HPDE6-E6E7 (cell line): ENCODE data around the gene MRPS5.
A peak's percentile ranks its signal among the peaks of the same experiment; 100 is the strongest.
"Not testable (repeated sequence)": the region's sequence is repeated elsewhere in the genome, so short reads cannot be mapped to it uniquely, and the experiment has no call there.

Experiments used
- DNase-seq: peaks from one replicate; pipeline ENCODE4 v3.0.0; 2011; ENCODE audit warnings: missing footprints; ENCODE audit errors: extremely low spot score

MRPS5 gene

DNA sequence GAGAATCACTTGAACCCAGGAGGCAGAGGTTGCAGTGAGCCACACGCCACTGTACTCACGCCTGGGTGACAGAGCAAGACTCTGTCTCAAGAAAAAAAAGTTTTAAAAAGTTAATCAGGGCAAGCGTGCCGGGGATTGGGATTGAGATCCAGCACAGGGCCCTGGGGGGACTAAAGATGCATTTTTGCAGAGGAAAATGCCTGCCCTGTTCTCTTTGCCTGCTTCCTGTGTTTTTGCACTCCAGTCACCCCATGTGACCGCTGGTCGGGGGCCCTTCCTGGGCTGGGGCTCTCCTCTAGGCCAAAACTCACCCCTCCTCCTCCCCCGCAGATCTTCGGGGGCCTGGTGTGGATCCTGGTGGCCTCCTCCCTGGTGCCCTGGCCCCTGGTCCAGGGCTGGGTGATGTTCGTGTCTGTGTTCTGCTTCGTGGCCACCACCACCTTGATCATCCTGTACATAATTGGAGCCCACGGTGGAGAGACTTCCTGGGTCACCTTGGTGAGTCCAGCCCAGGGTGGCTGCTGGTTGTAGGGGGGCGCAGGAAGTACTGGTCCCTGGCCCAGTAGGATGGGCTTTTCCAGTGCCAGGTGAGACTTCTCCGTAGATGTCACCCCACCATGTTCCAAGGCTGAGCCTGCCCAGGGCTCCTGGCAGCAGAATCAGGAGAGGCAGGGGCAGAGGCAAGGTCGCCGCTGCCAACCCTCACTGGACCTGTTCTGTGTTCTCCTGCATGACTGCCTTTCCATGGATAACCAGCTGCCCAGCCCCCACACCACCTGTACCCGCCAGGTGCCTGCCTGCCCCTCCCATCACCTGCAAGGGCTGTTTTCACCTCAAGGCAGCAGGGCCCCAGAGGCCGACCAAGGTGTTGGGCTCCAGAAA lies 73.7 kb downstream of the MRPS5 start:
- no peak for DNase-seq

DNA sequence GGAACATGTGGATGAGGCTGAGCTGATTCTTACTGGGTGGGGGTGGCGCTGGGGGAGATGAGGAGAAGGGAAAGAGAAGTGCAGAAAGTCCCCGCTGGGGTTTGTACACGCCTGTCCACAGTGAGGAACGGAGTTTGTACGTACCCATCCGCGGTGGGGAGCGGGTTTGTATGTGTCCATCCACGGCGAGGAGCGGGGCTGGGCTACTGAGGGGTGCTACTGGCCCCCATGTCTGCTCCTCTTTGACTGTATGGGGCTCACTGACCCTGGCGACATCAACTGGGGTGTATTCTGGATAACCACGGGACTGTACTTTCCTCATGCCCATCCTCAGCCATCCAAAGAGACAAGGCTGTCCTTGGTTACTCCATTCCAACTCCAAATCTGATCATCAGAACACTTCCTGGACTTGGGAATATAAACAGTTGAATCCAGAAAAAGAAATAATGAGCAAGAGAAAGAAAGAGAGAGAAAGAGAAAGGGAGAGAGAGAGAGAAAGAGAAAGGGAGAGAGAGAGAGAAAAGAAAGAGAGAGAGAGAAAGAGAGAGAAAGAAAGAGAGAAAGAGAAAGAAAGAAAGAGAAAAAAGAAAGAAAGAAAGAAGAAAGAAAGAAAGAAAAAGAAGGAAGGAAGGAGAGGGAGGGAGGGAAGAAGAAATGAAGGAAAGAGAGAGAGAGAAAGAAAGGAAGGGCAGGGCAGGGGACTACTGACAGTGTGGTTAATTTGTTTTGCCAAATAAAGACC lies 75.1 kb downstream of the MRPS5 start:
- no peak for DNase-seq

DNA sequence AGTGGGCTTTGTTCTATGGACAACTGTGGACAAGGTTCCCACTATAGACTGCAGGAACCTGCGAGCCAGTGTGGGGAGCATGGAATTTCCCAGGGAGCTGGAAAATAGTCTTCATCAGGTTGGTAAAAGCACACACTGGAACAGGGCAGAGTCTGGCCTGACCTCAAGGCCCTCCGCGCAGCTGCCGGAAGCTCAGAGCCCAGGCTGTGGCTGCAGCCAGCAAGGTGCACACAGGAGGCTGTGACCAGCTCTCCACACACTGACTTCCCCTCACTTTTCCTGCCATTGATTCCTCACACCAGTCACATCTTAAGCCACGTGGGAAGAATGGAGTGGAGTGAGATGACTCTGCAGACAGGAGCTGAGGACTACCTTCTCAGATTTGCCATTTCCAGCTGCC lies 77.0 kb downstream of the MRPS5 start:
- DNase-seq: no peak

DNA sequence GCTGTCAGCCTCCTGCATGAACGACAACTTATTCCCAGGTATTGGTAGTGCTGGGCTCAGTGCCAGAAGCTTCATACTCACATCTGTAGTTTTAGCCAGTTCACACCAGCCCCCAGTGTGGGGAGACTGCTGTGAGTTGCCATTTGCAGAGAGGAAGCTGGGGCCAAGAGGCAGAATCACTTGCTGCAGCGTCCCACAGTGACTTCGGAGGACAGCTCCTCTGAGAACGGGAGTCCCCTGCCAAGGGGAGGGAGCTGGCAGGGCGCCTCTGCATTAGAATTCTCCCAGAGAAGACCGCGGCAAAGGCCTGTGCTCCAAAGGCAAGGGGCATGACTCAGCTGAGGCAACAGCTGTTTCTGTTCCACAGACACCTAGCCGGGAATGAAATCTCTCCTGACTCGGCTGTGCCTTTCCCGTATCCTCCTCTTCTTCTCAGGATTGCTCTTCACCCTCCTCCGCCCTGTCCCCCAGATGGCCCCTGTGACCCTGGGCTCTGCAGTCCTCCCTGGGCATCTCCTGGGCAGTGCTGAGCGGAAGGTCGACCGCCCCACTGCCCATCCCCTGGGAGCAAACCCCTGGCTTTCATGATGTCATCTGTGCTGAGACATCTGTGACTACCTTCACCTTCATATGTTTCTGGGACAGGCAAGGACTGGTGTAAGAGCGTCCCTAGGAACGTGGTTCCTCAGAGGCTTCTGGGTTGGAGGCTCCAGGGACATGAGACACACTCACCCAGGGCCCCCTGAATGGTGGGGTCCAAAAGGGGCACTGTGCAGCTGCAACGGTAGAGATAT lies 78.1 kb downstream of the MRPS5 start:
- DNase-seq: peak; percentile 71

DNA sequence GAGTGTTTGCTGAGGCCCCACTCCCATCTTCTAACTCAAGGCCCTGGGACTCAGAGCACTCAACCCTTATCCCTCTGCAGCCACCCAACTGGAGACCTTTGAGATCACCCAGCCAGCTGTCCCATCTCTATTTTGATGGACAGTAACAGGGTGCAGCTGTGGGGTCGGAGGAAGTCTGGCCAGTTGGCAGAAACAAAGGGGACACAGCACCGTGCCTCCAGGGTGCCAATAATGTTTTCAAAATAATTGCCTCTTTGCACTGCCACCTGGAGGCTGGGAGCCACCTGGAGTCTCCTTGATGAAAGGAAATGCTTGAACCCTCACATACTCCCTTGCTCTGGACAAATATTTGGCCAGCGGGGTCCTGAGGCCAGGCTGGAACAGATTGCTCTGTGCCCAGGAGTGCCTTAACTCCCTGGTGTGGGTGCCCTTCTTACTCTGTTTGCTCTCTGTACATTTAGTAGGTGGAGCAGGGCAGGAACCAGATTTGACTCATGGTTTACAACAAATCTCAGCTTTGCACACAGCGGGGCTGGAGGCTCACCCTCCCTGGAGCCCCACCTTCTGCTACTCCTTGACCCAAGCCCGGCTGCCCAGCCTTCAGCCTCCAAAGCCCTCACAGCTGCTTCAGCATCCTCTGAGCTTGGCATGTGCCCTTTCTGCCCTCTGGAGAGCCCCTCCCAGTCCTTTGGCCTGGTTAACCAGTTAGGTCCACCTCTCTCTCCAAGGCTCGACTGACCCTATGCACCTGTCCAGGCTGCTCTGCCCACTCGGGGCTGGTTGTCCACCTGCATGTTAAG lies 78.9 kb downstream of the MRPS5 start:
- DNase-seq: no peak

DNA sequence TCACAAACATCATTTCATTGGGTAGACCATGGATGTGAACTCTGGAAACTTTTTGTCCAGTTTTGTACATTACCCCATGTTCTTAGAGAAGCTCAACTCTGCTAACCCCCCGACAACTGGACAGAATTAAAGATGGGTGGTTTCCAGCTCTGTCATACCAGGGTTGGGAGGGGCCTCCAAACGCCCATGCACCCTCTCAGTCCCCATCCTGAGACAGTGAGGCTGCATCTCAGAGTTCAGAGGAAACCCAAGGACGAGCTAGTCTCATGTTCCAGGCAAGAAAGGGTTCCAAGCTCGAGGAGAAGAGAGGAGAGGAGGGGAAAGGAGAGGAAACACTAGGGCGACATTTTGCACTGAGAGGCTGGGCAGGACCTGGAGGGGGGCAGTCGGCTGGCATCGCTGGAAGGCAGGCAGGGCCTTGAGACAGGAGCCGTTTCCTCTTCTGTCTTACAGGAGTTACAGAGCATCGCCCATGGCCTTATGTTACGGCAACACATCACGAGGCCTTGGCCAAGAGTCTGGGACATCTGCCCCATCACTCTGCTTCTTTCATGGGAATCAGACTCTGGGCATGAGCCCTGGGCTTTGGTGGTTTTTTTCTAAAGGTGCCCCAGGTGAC lies 79.7 kb downstream of the MRPS5 start:
- DNase-seq: no peak

DNA sequence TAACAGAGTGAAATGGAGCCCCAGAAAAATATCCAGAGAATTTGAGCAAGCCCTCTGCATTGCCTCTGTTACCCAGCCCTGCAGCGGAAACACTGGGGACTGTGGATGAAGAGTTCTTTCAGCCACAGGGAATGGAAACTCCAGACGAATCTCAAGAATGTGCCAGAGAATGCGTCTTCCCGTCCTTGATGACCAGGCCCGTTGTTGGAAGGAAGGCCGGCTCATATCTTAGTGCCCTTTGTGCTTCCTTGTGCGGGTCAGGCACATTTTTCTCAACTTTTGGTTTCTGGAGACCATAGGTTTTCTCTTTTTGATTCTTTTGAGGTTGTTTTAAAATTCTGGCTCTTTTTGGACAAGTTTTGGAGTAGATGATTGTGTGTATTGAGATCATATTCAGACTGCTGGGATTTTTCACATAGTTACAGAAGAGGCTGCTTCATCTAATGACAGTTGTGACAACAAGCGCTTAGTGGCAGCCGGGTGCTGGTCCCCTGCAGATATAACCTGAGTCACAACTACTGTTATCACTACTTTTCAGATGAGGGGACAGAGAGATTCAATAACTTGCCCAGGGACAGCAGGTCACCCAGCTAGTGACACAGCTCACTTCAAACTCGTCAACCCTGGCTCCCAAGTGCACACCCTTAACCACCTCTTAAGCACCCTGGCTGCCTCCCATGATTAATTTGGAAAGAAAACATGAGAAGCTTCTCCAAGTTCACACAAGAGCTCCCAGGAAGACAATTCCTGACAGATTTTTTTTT lies 80.4 kb downstream of the MRPS5 start:
- no peak for DNase-seq

DNA sequence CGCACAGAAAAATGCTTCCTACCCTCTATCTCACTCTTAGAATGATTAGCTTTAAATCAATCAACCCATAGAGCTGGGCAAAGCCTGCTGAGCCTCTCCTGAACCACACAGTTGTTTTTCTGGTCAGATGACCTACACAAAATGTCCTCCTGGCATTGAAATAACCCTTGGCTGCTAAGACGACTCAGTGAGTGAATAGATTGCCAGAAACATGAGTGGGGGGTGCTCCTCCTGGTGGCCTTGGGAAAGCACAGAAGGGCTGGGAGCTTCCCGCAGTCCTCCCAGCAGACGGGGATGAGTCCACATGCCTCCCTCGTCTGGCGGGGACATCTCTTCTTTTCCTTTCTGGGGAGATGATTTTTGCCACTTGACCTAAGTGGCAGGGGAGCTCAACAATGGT lies 81.2 kb downstream of the MRPS5 start:
- no peak for DNase-seq

DNA sequence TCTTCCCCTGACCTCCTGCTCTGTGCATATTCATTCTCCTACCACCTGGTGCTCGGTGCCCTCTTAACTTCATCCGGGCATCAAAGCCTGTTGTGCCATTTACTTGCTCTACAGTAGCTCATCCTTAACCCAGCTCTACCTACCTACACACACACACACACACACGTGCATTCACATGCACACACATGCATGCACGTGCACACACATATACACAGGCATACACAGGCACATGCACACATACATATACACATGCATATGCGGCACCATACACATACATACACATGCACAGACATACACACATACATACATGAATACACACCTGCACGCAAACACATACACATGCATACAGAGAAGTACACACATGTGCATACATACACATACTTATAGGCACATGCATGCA lies 81.6 kb downstream of the MRPS5 start:
- no peak for DNase-seq

DNA sequence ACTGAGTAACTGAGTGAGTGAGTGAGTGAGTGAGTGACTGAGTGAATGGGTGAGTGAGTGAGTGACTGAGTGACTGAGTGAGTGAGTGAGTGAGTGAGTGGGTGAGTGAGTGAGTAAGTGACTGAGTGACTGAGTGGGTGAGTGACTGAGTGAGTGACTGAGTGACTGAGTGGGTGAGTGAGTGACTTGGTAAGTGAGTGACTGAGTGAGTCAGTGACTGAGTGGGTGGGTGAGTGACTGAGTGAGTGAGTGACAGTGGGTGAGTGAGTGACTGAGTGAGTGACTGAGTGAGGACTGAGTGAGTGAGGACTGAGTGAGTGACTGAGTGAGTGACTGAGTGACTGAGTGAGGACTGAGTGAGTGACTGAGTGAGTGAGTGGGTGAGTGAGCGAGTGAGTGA lies 82.2 kb downstream of the MRPS5 start:
- no peak for DNase-seq

DNA sequence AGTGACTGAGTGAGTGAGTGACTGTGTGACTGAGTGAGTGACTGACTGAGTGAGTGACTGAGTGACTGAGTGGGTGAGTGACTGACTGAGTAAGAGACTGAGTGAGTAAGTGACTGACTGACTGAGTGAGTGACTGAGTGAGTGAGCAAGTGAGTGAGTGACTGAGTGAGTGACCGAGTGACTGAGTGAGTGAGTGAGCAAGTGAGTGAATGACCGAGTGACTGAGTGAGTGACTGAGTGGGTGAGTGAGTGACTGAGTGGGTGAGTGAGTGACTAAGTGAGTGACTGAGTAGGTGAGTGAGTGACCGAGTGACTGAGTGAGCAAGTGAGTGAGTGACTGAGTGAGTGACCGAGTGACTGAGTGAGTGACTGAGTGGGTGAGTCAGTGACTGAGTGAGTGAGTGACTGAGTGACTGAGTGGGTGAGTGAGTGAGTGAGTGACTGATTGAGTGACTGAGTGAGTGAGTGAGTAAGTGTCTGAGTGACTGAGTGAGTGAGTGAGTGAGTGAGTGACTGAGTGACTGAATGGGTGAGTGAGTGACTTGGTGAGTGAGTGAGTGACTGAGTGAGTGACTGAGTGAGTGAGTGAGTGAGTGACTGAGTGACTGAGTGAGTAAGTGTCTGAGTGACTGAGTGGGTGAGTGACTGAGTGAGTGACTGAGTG lies 82.8 kb downstream of the MRPS5 start:
- no peak for DNase-seq

DNA sequence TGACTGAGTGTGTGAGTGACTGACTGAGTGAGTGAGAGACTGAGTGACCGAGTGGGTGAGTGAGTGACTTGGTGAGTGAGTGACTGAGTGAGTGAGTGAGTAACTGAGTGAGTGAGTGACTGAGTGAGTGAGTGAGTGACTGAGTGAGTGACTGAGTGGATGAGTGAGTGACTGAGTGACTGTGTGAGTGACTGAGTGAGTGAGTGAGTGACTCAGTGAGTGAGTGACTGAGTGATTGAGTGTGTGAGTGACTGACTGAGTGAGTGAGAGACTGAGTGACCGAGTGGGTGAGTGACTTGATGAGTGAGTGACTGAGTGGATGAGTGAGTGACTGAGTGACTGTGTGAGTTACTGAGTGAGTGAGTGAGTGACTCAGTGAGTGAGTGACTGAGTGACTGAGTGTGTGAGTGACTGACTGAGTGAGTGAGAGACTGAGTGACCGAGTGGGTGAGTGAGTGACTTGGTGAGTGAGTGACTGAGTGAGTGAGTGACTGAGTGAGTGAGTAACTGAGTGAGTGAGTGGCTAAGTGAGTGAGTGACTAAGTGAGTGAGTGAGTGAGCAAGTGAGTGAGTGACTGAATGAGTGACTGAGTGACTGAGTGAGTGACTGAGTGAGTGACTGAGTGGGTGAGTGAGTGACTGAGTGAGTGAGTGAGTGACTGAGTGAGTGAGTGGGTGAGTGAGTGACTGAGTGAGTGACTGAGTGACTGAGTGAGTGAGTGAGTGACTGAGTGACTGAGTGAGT lies 83.6 kb downstream of the MRPS5 start:
- DNase-seq: not testable (repeated sequence)

DNA sequence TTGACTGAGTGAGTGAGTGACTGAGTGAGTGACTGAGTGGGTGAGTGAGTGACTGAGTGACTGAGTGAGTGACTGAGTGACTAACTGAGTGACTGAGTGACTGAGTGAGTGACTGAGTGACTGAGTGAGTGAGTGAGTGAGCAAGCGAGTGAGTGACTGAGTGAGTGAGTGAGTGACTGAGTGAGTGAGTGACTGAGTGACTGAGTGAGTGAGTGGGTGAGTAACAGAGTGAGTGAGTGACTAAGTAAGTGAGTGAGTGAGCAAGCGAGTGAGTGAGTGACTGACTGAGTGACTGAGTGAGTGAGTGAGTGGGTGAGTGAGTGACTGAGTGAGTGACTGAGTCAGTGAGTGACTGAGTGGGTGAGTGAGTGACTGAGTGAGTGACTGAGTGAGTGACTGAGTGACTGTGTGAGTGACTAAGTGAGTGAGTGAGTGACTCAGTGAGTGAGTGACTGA lies 84.2 kb downstream of the MRPS5 start:
- no peak for DNase-seq

DNA sequence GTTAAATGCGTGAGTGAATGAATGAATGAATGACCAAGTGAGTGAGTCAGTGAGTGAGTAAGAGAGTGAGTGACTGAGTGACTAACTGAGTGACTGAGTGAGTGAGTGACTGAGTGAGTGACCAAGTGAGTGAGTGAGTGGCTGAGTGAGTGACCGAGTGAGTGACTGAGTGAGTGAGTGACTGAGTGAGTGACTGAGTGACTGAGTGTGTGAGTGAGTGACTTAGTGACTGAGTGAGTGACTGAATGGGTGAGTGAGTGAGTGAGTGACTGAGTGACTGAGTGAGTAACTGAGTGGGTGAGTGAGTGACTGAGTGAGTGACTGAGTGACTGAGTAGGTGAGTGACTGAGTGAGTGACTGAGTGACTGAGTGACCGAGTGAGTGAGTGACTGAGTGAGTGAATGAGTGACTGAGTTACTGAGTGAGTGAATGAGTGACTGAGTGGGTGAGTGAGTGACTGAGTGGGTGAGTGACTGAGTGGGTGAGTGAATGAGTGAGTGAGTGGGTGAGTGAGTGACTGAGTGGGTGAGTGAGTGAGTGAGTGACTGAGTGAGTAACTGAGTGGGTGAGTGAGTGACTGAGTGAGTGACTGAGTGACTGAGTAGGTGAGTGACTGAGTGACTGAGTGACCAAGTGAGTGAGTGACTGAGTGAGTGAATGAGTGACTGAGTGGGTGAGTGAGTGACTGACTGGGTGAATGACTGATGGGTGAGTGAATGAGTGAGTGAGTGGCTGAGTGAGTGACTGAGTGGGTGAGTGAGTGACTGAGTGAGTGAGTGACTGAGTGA lies 84.8 kb downstream of the MRPS5 start:
- DNase-seq: no peak
